Measurements from ENCODE around the gene KNSTRN. TPM values are rescaled to one million over a fixed set of nuclear protein-coding genes. Genes with fewer than 3 reads are reported as not detected.

The KNSTRN gene
- total and polyA plus RNA-seq, 2 experiments from 2014 or later: 67.9 to 80.4 TPM

DNA sequence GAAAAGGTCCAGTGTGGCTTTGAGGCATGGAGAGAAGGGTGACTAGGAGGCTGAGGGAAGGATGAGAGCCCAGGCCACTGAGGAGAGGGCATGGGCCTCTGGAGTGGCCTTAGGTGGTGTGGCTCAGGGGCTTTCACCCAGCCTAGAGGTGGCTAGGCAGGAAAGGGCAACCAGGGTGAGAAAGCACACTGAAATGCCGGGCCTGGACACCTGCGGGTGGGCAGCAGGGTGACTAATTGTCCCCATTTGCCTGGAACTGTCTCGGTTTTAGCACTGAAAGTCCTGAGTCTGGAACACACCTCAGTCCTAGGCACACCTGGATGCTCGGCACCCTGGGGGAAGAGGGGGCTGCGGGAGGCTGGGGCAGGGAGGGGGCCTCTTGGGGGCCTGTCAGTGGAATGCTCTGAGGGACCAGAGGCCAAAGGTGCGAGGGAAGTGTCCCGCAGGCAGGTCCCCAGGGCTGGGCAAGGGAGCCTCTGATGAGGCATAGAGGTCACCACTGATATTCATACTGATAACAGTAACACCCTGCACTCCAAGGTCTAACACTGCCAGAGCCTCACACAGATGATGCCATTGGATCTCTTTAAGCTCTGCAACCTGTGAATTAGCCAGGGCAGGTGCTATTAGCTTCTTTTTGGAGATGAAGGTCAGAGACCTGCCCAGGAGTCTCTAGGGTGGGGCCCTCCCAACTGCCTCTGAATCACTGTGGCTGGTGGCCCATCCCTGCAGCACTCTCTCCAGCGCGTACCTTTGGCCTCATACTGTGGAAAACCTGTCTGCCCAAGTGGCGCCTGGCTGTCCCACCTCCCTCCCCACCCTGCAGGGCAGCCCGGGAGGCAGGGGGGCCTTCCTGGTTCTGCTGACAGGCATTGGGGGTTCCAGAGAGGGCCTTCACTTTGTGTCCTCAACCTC lies 34.7 kb upstream of the KNSTRN start:
- Mint-ChIP-seq H3K27ac (0 out of 2 replicates have a peak overlapping the region, but pooled peaks have one; percentile 27), H3K4me1 (peaks cover 21% of the 10 kb centered on the region), H3K27me3 (ENCODE audit: insufficient read depth, low read depth, poor library complexity) (peaks cover 12% of the 10 kb centered on the region), H3K36me3 (ENCODE audit: low read depth) (no peaks in the 10 kb centered on the region), H3K4me3 (no peak overlapping the region), H3K9me3 (no peaks in the 10 kb centered on the region)
- TF ChIP-seq POLR2AphosphoS5 (IDR thresholded peaks at IDR 0.05; ENCODE audit: low read depth) (no peak), EZH2phosphoT487 (IDR thresholded peaks at IDR 0.05; ENCODE audit: unreplicated experiment) (no peak), EZH2 (IDR thresholded peaks at IDR 0.05; ENCODE audit: low read depth, unreplicated experiment) (no peak), JUNB (IDR thresholded peaks at IDR 0.05; ENCODE audit: unreplicated experiment) (no peak), ZNF114 (CRISPR knock-in tag; IDR thresholded peaks at IDR 0.05) (no peak), CTCF (conservative IDR thresholded peaks at IDR 0.05; ENCODE audit: low read depth in 2 of 2) (no peak), CREB1 (CRISPR knock-in tag; IDR thresholded peaks at IDR 0.05; ENCODE audit: low read depth) (no peak), STAT1 (IDR thresholded peaks at IDR 0.05; ENCODE audit: unreplicated experiment) (no peak), REST (IDR thresholded peaks at IDR 0.05; ENCODE audit: unreplicated experiment) (no peak)
- TF ChIP-seq, protein P1, sequence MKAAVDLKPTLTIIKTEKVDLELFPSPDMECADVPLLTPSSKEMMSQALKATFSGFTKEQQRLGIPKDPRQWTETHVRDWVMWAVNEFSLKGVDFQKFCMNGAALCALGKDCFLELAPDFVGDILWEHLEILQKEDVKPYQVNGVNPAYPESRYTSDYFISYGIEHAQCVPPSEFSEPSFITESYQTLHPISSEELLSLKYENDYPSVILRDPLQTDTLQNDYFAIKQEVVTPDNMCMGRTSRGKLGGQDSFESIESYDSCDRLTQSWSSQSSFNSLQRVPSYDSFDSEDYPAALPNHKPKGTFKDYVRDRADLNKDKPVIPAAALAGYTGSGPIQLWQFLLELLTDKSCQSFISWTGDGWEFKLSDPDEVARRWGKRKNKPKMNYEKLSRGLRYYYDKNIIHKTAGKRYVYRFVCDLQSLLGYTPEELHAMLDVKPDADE (IDR thresholded peaks at IDR 0.05): no peak
- H3K36me3 ChIP-seq (ENCODE audit: insufficient read depth): no peaks in the 10 kb centered on the region
- H3K79me2 ChIP-seq (replicated peaks; ENCODE audit: insufficient read depth): no peaks in the 10 kb centered on the region
- H3K27me3 ChIP-seq (ENCODE audit: insufficient read depth): no peaks in the 10 kb centered on the region
- H3K4me2 ChIP-seq: no peak overlapping the region
- no peak overlapping the region for H3K4me3 ChIP-seq
- no peaks in the 10 kb centered on the region for H3F3A ChIP-seq (replicated peaks; ENCODE audit: low read depth)
- DNase-seq (ENCODE audit: low spot score) (no peak), ATAC-seq (no peak)
- no peaks in the 10 kb centered on the region for H3K4me1 ChIP-seq (ENCODE audit: insufficient read depth)
- H3K27ac ChIP-seq (ENCODE audit: low read depth): no peak overlapping the region
- H3K9me2 ChIP-seq (ENCODE audit: insufficient read depth): no peaks in the 10 kb centered on the region
- H4K20me1 ChIP-seq (replicated peaks; ENCODE audit: insufficient read depth): no peaks in the 10 kb centered on the region
- no peak overlapping the region for H2AFZ ChIP-seq

Data from GM23338 (cell line).